GM19035 (cell line): ENCODE results near the gene TBK1.
"Not testable (repeated sequence)": the region's sequence is repeated elsewhere in the genome, so short reads cannot be mapped to it uniquely, and the experiment has no call there.

Source experiments
- ATAC-seq: cut with Tn5 transposase; IDR thresholded peaks from one replicate; pipeline ENCODE4 v1.9.1; 2021; ENCODE audit not compliant: unreplicated experiment

The TBK1 gene

DNA sequence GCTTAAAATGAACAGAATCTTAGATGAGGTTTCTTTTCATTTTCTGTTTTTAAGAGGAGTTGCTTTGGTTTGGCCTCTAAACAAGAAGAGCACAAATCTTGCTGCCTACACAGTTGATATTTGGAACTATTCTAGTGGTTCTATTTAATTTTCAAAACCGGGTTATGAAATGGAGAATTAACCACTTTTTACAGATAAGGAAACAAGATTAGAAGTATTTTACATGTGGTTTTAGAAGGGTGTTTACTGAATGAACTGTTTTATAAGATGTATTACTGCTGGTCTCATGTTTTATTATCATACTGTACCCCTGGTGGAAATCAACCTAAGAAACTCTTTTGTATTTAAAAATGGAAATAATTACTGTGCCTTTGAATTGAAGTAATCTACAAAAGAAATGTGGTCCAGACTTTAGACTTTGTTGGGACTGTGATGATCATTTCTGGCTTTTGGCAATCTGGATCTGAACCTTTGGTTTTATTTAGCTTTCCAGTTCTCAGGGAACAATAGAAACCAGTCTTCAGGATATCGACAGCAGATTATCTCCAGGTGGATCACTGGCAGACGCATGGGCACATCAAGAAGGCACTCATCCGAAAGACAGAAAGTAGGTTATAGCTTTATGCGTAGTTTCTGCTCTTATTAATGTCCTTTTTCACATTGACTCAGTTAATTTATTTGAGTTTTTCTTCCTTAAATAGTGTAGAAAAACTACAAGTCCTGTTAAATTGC is 43.2 kb downstream of the TBK1 start:
- no peak for ATAC-seq

DNA sequence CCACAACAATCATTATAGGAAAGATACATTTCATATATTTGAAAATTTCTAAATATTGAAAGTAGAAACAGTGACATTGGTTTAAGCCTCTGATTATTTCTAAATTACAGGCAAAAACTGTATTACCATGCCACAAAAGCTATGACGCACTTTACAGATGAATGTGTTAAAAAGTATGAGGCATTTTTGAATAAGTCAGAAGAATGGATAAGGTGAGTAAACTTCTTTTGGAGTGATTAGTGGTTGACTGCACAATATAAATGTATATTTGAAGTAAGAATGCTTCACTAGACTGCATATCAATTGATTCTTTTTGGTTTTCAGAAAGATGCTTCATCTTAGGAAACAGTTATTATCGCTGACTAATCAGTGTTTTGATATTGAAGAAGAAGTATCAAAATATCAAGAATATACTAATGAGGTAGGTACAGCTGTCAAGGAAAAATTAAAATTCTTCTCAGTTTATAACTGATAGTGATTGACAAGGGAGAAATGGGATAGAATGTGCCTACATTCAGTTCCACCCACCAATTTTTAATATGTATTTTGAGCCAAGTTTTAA is 45.0 kb downstream of the TBK1 start:
- no peak for ATAC-seq

- no peak for ATAC-seq
Measured at GRCh38 chr12:64497484-64497883, 45.6 kb downstream of the TBK1 start.

GRCh38 chr12:64497903-64498302 is 46.0 kb downstream of the TBK1 start:
- ATAC-seq: no peak

DNA sequence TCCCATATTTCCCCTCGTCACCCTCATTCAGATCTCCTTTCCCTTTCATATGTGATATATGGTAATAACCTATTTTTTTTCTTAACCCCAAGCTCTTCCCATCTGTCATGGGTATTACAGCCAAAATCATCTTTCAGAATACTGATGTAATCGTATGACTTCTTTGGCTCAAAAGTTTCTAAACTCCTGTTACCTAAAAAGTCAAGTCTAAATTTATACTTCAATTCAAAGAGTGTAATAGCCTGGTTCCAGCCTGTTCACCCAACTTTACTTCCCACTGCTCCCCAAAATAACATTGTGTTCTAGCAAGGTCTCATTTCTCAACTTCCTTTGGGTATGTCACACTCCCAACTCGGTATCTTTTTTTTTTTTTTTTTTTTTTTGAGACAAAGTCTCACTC is 48.5 kb downstream of the TBK1 start:
- ATAC-seq: no peak

DNA sequence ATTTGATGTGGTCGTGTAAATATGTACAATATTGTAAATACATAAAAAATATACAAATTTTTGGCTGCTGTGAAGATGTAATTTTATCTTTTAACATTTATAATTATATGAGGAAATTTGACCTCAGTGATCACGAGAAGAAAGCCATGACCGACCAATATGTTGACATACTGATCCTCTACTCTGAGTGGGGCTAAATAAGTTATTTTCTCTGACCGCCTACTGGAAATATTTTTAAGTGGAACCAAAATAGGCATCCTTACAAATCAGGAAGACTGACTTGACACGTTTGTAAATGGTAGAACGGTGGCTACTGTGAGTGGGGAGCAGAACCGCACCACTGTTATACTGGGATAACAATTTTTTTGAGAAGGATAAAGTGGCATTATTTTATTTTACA is 49.6 kb downstream of the TBK1 start:
- ATAC-seq: no peak

DNA sequence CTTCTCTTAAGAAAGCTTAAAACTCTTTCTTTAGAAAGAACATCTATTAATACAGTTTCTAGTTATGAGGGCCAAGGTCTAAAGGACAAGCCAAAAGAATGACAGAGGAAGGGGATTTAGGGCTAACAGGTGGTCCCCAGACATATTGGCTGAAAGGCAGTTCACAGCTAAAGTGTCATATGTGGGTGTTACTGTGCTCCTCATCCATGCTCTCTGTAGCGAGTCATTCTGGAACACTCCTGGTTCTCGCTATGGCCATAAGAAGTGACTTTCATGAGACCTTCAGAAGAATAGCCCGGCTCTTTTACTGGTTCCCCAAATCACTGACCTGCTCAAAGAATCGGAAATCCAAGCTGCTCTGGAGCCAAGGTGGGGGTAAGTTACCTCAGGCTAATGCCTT is 55.0 kb downstream of the TBK1 start:
- no peak for ATAC-seq

DNA sequence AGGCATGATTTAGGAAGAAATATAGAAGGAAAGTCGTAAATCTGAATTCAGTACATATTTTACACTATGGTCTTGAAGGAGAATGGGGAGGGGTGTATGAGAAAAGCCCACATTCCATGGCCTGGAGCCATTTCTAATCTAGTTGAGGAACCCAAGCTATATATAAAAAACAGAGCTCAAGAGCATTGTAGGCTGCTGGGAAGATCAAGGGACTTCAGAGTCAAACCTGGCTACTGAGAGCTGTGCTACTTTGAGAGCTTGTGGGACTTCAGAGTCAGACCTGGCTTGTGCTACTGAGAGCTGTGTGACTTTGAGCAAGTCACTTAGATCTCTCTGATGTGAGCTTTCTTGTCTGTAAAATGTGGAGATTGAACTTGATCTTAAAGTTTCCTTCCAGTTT is 58.7 kb downstream of the TBK1 start:
- no peak for ATAC-seq

DNA sequence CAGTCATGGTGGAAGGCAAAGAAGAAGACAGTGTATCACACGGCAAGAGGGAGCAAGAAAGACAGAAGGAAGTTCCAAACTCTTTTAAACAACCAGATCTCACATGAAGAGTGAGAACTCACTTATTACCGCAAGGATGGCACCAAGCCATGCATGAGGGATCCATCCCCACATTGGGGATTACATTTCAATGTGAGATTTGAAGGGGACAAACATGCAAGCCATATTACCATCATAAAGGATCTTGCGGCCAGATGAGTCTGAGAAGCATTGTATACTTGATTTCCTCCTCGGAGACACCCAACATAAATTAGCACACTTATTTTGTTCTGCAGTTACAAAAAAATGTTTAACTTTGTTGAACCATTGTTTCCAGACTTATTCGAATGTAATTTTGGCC is 66.5 kb downstream of the TBK1 start:
- ATAC-seq: no peak

DNA sequence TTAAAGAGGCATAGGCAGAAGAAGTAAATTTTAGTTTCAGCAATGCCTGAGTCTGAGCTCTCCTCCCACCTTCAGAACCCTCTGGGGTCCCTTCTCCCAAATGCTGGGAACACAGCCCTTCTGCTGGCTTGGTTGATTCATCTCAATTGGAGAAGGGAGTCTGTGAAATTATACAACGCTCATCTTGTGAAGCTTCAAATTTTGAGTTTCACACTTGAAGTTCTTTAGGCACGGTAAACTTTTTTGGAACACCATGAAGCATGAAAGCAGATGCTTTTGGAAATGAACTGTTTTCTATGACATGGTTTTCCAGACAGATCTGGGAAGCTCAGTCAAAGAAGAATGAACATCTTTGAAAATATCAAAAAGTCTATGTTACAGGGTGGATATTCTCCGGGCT is 69.9 kb downstream of the TBK1 start:
- ATAC-seq: no peak

DNA sequence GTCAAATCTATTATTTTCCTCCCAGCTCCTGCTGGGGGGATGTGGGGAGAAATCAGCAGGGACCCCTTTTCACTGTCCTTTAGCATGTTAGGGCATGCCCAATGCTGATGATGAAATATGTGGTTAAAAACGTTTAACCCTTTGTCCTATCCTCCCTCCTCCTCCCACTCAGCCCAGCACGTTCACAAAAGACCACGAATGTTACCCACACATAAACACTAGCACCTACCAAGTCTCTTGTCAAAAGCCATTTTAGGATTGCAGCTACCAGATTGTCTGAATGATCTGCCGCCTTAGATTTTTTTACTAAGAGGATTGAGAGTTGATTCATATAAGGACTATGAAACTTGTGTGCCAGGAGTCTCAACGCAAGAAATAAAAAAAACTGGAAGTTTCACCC is 70.4 kb downstream of the TBK1 start:
- ATAC-seq: no peak

GRCh38 chr12:64522807-64523206 is 70.9 kb downstream of the TBK1 start:
- ATAC-seq: no peak

- ATAC-seq: not testable (repeated sequence)
Measured at GRCh38 chr12:64523565-64524444, 71.9 kb downstream of the TBK1 start.

DNA sequence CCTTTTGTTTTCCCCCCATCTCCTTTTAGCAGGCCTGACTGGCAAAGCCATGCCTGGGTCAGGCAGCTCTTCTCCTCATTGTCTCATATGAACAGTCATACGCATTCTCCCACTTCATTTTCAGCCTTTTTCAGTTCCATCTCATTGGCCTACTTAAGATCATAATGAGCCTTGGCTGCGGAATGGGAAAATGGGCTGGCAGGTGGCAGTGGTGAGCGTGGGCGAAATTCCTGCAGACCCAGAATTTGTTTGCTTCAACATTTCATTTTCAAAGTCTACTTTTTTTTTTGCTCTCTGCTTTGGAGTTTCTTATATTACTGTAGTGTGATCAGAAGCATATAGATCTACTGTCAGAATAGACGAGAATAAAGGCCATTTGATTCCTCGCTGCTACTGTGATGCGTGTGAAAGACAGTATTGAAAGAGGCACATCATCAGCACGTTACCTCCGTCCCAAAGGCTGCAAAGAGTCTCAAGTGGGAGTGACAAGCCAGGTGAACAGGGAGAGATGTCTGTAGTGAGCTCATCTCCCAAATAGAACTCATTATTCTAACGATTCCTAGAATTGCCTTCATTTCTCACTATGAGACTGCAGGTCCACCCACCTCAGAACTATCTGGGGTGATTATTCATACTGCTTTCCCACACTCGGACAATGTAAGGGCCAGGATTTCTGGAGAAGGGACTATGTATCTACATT is 73.7 kb downstream of the TBK1 start:
- no peak for ATAC-seq

GRCh38 chr12:64526859-64527258 is 74.9 kb downstream of the TBK1 start:
- ATAC-seq: no peak

GRCh38 chr12:64528616-64529015 is 76.7 kb downstream of the TBK1 start:
- ATAC-seq: no peak

DNA sequence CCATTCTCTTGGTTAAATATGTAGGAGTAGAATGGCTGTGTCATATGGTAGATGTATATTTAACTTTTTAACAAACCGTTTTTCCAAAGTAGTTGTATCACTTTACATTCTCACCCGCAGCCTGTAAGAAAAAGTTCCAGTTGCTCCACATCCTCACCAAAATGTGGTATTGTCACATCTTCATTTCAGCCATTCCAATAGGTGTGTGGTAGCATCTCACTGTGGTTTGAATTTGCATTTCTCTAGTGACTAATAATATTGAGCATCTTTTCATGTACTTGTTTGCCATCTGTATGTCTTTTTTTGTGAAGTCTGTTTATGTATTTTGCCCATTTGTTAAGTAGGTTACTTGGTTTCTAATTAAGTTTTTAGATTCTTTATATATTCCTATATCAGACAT is 78.6 kb downstream of the TBK1 start:
- ATAC-seq: no peak

DNA sequence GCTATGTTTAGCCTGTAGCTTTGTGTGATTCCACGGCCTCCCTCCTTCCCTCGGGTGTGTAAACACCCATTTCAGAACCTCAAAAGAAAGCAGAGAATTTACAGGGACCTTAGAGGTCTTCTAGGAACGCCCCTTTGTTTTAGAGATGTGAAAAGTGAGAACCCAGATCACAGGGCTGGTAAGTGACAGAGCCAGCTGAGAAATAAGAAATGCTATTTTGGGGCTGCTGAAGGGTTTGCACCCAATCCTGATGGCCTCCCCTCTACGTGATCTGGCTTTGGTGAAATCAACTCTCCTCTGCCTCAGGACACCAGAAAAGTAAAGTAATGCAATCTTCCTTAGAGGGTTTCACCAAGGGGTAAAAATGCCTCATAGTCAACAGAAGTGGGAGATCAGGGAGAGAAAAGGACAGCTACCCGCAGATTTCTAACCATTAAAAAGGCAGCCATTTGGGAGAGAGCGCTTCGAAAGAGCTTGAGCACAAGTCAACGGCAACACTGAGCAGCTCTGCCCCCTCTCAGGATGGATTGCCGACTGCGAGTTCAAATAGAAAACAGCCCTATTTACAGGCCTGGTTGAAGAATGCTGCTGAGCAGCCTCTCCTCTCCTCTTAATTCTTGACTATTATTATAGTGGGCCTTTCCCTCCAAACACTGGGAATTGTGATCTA is 79.9 kb downstream of the TBK1 start:
- no peak for ATAC-seq

- no peak for ATAC-seq
Measured at GRCh38 chr12:64532734-64533351, 80.9 kb downstream of the TBK1 start.

DNA sequence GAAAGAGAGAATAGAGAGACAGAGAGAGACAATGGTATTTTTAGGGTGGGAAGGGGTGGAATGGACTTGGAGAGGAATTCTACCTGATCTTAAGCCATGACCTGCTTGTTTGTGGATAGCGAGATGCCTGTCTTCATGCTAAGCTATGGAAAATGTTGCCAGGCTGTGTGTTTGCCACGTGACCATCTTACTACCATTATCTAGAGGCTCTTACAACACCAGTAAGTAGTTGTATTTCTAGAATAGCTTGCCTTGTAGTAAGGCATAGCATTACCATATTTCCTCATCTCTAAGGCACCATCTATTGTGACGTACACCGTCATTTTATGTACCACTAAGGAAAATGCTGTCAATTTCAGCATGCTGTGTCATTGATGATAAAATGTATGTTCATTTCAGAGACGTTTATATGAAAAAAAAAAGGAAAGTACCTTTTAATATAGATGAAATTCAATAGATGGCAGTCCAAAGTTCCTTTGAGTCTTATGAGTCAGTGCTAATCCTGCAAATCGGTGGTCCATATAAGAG is 82.8 kb downstream of the TBK1 start:
- ATAC-seq: no peak
